Liver (tissue), 9 donors: ENCODE data around the gene TAF1C. TPM values are rescaled to one million over a fixed set of nuclear protein-coding genes. Genes with fewer than 3 reads are reported as not detected.

Experiments
- DNase-seq: peaks from one replicate; pipeline ENCODE4 v3.0.0-alpha.2; 2017; ENCODE audit warnings: low spot score
- H3K27ac ChIP-seq, 2 donors: one replicate each; pipeline ENCODE4 v1.7.0; 2013; ENCODE audit warnings: inconsistent platforms in 2 of 2, low read length in 2 of 2, control low read depth in 1 of 2, low read depth in 1 of 2, mild to moderate bottlenecking in 1 of 2
- H3K27me3 ChIP-seq, 4 donors: one replicate each; pipeline versions ENCODE4 v1.6.1 to v1.7.0; 2013; ENCODE audit warnings: low read length in 3 of 4, inconsistent platforms in 1 of 4, mild to moderate bottlenecking in 1 of 4, moderate library complexity in 1 of 4; ENCODE audit not compliant: control insufficient read depth in 4 of 4, insufficient read depth in 4 of 4
- H3K36me3 ChIP-seq, 4 donors: one replicate each; pipeline versions ENCODE4 v1.6.1 to v1.7.0; 2013; ENCODE audit warnings: low read length in 3 of 4, mild to moderate bottlenecking in 3 of 4, low read depth in 1 of 4, moderate library complexity in 1 of 4; ENCODE audit not compliant: control insufficient read depth in 4 of 4, insufficient read depth in 3 of 4
- H3K4me1 ChIP-seq, 4 donors: one replicate each; pipeline versions ENCODE4 v1.6.1 to v1.7.0; 2013; ENCODE audit warnings: low read length in 3 of 4, mild to moderate bottlenecking in 3 of 4, moderate library complexity in 1 of 4; ENCODE audit not compliant: control insufficient read depth in 4 of 4, insufficient read depth in 4 of 4
- H3K4me3 ChIP-seq, 3 donors: one replicate each; pipeline versions ENCODE4 v1.6.1 to v1.7.0; 2013; ENCODE audit warnings: low read length in 3 of 3, control low read depth in 1 of 3, low read depth in 1 of 3, mild to moderate bottlenecking in 1 of 3
- H3K9ac ChIP-seq, 2 donors: one replicate each; pipeline ENCODE4 v1.7.0; 2013; ENCODE audit warnings: low read length in 2 of 2, mild to moderate bottlenecking in 2 of 2, moderate library complexity in 2 of 2, control low read depth in 1 of 2, low read depth in 1 of 2
- H3K9me3 ChIP-seq, 4 donors: one replicate each; pipeline versions ENCODE4 v1.6.1 to v1.7.0; 2013; ENCODE audit warnings: low read length in 3 of 4; ENCODE audit not compliant: control insufficient read depth in 4 of 4
- EGR1 ChIP-seq, 2 donors: IDR thresholded peaks; 2 replicates each; pipeline ENCODE4 v1.6.1; 2016 to 2018; ENCODE audit warnings: antibody characterized with exemption in 2 of 2, low read depth in 2 of 2
- FOXA2 ChIP-seq: IDR thresholded peaks from 2 replicates; pipeline ENCODE4 v1.6.1; 2016; ENCODE audit warnings: antibody characterized with exemption
- GABPA ChIP-seq, 2 donors: IDR thresholded peaks in 1 of 2; conservative IDR thresholded peaks in 1 of 2; 2 replicates each; pipeline ENCODE4 v1.6.1; 2016; ENCODE audit warnings: antibody characterized with exemption in 2 of 2, mild to moderate bottlenecking in 1 of 2, moderate library complexity in 1 of 2
- HNF4A ChIP-seq, 2 donors: conservative IDR thresholded peaks; 2 replicates each; pipeline ENCODE4 v1.6.1; 2016; ENCODE audit warnings: antibody characterized with exemption in 2 of 2, mild to moderate bottlenecking in 2 of 2
- NR2F2 ChIP-seq: IDR thresholded peaks from 2 replicates; pipeline ENCODE4 v1.6.1; 2016; ENCODE audit warnings: antibody characterized with exemption
- RAD21 ChIP-seq, 2 donors: IDR thresholded peaks; 2 replicates each; pipeline ENCODE4 v1.6.1; 2016; ENCODE audit warnings: antibody characterized with exemption in 2 of 2, mild to moderate bottlenecking in 2 of 2
- RXRA ChIP-seq, 2 donors: IDR thresholded peaks; 2 replicates each; pipeline ENCODE4 v1.6.1; 2017 to 2018; ENCODE audit warnings: antibody characterized with exemption in 2 of 2, mild to moderate bottlenecking in 1 of 2
- SP1 ChIP-seq: IDR thresholded peaks from 2 replicates; pipeline ENCODE4 v1.6.1; 2018; ENCODE audit warnings: antibody characterized with exemption, mild to moderate bottlenecking
- TAF1 ChIP-seq: conservative IDR thresholded peaks from 2 replicates; pipeline ENCODE4 v1.6.1; 2016; ENCODE audit warnings: antibody characterized with exemption, mild to moderate bottlenecking
- YY1 ChIP-seq: IDR thresholded peaks from 2 replicates; pipeline ENCODE4 v1.6.1; 2016; ENCODE audit warnings: antibody characterized with exemption, mild to moderate bottlenecking
- WGBS: extraction: QIAGEN DNeasy Blood & Tissue Kit; methylation state at CpG from one replicate; pipeline ENCODE4 v1.1.7; 2013; 5-methylcytosine and 5-hydroxymethylcytosine counted together
- polyA plus RNA-seq, 2 donors: library from polyadenylated mRNA; stranded (reverse) in 1 of 2; unstranded in 1 of 2; fragments of 200-250 nt in 1 of 2; fragments of >200 nt in 1 of 2; fragmentation: Nextera tagmentation in 1 of 2; extraction: Ambion mirVana in 1 of 2; gene quantifications; one replicate each; pipeline versions ENCODE4 v1.2.1 to v1.2.3, GENCODE V29; 2013 to 2015
- total RNA-seq, 2 donors: library from RNA; depleted of rRNA; stranded (reverse); fragments of >200 nt; gene quantifications; one replicate each; pipeline ENCODE4 v1.2.3, GENCODE V29; 2014
- TF ChIP-seq, protein P1 (sequence below): IDR thresholded peaks from 2 replicates; pipeline ENCODE4 v1.6.1; 2016; ENCODE audit warnings: antibody characterized with exemption
- TF ChIP-seq, protein P2 (sequence below): IDR thresholded peaks from 2 replicates; pipeline ENCODE4 v1.6.1; 2016; ENCODE audit warnings: antibody characterized with exemption
- TF ChIP-seq, protein P3 (sequence below): fragments of 150-350 bp; IDR thresholded peaks from 2 replicates; pipeline ENCODE4 v1.5.1; 2017; ENCODE audit warnings: improper control_type of control experiment, low read depth, low read length; ENCODE audit not compliant: missing input control
- TF ChIP-seq, protein P4 (sequence below): IDR thresholded peaks from 2 replicates; pipeline ENCODE4 v1.6.1; 2016; ENCODE audit warnings: antibody characterized with exemption
- donor health status: healthy.
- donor health status: healthy.
- donor health status: healthy.
- donor health status: healthy.
- donor health status: healthy.

The TAF1C gene
- total and polyA plus RNA-seq, 4 donors: 10.2 to 34.5 (median 11.3) TPM

DNA sequence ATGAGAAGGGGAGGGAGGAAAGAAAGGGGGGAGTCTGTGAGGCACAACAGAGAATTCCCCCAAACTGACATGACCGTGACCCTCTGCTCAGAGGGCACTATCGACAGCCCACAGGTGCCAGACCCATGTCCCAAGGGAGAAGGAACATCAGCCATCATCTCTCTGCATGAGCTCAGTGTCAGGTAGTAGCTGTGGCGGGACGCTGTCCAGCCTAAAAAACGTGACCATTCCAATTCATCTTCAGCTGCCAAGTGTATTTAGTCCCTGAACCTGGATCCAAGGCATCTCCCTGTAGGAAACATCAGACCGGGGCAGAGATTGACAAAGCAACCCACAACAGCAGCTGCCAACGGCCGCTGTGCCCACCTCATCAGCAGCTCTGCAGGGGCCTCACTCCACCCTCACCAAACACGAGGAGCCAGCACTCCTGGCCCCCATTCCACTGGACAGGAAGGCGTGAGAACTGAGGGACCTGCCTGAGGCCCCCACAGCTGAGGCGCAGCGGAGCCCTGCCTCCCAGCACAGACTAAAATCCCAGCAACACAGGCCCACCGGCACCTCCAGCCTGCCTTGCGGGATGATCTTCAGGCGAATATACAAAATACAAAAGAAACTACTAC is 8.6 kb downstream of the TAF1C start:
- no peaks in the 10 kb centered on the region for H3K27me3 ChIP-seq
- no peak for DNase-seq
- TF ChIP-seq, protein P1, sequence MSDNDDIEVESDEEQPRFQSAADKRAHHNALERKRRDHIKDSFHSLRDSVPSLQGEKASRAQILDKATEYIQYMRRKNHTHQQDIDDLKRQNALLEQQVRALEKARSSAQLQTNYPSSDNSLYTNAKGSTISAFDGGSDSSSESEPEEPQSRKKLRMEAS: no peak
- no peak for TF ChIP-seq SP1
- TF ChIP-seq, protein P2, sequence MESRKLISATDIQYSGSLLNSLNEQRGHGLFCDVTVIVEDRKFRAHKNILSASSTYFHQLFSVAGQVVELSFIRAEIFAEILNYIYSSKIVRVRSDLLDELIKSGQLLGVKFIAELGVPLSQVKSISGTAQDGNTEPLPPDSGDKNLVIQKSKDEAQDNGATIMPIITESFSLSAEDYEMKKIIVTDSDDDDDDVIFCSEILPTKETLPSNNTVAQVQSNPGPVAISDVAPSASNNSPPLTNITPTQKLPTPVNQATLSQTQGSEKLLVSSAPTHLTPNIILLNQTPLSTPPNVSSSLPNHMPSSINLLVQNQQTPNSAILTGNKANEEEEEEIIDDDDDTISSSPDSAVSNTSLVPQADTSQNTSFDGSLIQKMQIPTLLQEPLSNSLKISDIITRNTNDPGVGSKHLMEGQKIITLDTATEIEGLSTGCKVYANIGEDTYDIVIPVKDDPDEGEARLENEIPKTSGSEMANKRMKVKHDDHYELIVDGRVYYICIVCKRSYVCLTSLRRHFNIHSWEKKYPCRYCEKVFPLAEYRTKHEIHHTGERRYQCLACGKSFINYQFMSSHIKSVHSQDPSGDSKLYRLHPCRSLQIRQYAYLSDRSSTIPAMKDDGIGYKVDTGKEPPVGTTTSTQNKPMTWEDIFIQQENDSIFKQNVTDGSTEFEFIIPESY: no peak
- no peak for TF ChIP-seq GABPA (IDR thresholded peaks at IDR 0.05 in 1 of 2, conservative IDR thresholded peaks at IDR 0.05 in 1 of 2)
- TF ChIP-seq, protein P3, sequence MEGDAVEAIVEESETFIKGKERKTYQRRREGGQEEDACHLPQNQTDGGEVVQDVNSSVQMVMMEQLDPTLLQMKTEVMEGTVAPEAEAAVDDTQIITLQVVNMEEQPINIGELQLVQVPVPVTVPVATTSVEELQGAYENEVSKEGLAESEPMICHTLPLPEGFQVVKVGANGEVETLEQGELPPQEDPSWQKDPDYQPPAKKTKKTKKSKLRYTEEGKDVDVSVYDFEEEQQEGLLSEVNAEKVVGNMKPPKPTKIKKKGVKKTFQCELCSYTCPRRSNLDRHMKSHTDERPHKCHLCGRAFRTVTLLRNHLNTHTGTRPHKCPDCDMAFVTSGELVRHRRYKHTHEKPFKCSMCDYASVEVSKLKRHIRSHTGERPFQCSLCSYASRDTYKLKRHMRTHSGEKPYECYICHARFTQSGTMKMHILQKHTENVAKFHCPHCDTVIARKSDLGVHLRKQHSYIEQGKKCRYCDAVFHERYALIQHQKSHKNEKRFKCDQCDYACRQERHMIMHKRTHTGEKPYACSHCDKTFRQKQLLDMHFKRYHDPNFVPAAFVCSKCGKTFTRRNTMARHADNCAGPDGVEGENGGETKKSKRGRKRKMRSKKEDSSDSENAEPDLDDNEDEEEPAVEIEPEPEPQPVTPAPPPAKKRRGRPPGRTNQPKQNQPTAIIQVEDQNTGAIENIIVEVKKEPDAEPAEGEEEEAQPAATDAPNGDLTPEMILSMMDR: no peak
- TF ChIP-seq, protein P4, sequence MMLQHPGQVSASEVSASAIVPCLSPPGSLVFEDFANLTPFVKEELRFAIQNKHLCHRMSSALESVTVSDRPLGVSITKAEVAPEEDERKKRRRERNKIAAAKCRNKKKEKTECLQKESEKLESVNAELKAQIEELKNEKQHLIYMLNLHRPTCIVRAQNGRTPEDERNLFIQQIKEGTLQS: no peak
- no peak for TF ChIP-seq HNF4A (conservative IDR thresholded peaks at IDR 0.05)
- TF ChIP-seq TAF1: no peak
- TF ChIP-seq YY1: no peak
- peaks cover 9 to 48% (median 14%) of the 10 kb centered on the region in 4 donors for H3K36me3 ChIP-seq
- H3K4me1 ChIP-seq: peaks cover 0 to 21% (median 13%) of the 10 kb centered on the region in 4 donors
- no peak overlapping the region for H3K4me3 ChIP-seq
- no peaks in the 10 kb centered on the region for H3K9me3 ChIP-seq
- H3K27ac ChIP-seq: no peak overlapping the region
- H3K9ac ChIP-seq: no peak overlapping the region
- 92% methylated on average over 15 of the region's 15 CpGs for WGBS

DNA sequence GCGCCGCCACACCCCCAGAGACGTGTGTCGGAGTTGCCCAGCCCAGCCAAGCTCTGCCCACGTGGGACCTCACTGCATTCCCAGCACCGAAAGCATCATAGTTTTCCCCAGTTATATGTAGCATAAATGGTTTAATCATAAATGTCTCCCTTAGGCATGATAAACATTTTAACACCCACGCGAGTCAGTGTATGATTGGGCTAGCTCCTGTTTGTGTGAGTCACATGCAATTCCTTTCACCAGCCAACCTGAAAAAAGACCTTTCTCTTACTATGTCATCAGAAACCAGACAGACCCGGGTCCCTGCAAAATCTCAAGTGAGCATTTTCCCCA is 9.2 kb downstream of the TAF1C start:
- no peak for TF ChIP-seq RAD21 (IDR thresholded peaks at IDR 0.05)
- Histone ChIP-seq H3K27ac (peak overlapping the region; percentile 59 to 64), H3K9me3 (no peaks in the 10 kb centered on the region), H3K27me3 (no peaks in the 10 kb centered on the region), H3K4me1 (peaks cover 0 to 21% (median 13%) of the 10 kb centered on the region in 4 donors), H3K36me3 (peaks cover 4 to 43% (median 13%) of the 10 kb centered on the region in 4 donors), H3K4me3 (no peak overlapping the region), H3K9ac (no peak overlapping the region)
- WGBS: 73% methylated on average over 9 of the region's 9 CpGs
- no peak for DNase-seq

DNA sequence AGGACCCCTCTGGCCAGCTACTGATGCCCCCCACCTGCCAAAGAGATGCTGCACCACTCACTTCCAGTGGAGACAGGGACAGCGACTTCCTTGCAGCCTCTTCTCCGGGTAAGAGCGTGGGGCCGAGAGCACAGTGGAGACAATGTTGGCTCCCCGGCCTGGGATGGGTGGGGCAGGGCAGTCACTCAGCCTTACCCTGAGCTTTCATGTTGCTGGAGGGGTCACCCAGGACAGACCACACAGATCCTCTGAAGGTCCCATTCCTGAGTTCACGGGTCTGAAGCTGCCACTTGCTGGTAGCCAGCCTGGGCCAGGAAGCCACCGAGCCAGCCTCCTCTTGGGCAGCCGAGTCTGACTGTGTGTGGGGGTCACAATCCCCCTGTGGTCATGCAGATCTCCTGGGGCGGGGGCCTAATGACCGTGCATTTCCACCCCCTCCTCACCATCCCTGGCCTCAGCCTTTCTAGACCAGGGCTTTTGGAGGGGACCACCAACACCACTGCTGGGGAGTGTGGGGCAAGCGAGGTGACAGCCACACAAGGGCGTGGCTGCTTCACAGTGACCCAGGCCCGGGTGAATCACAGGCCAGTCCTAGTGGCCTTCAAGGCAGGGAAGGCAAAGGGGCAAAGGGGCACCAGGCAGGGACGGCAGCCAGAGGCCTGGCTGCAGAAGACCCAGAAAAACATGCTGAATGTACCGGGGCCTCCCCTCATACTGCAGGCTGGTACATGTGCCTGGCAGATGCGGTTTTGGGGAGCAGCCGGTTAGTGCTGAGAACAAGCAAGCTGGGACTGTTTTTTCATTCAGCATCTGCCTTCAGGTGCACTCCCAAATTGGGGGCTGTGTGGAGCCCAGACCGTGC is 10.4 kb downstream of the TAF1C start:
- Histone ChIP-seq H3K27ac (peak overlapping the region; percentile 0 to 64), H3K4me3 (no peak overlapping the region), H3K9ac (no peak overlapping the region), H3K4me1 (peaks cover 0 to 21% (median 13%) of the 10 kb centered on the region in 4 donors), H3K36me3 (peaks cover 0 to 31% (median 9%) of the 10 kb centered on the region in 4 donors), H3K27me3 (no peaks in the 10 kb centered on the region), H3K9me3 (no peaks in the 10 kb centered on the region)
- DNase-seq: no peak
- WGBS: 61% methylated on average over 18 of the region's 18 CpGs
- TF ChIP-seq NR2F2: no peak
- TF ChIP-seq HNF4A (conservative IDR thresholded peaks at IDR 0.05): no peak
- TF ChIP-seq EGR1 (IDR thresholded peaks at IDR 0.05; ENCODE audit: low read depth in 2 of 2): no peak
- TF ChIP-seq SP1: no peak
- TF ChIP-seq, protein P3: no peak
- TF ChIP-seq RAD21 (IDR thresholded peaks at IDR 0.05): no peak
- no peak for TF ChIP-seq TAF1
- no peak for TF ChIP-seq GABPA (IDR thresholded peaks at IDR 0.05 in 1 of 2, conservative IDR thresholded peaks at IDR 0.05 in 1 of 2)
- TF ChIP-seq, protein P1: no peak
- TF ChIP-seq, protein P2: no peak
- no peak for TF ChIP-seq YY1
- TF ChIP-seq FOXA2: no peak
- TF ChIP-seq, protein P4: no peak
- TF ChIP-seq RXRA (IDR thresholded peaks at IDR 0.05): no peak
